Neural progenitor cell (in vitro differentiated cells): Measurements from ENCODE around the gene CFAP119. TPM values are rescaled to one million over a fixed set of nuclear protein-coding genes. Genes with fewer than 3 reads are reported as not detected.
A peak's percentile ranks its signal among the peaks of the same experiment; 100 is the strongest.

Experiments used
- DNase-seq: peaks from one replicate; pipeline ENCODE4 v3.0.0-alpha.2; 2016; ENCODE audit warnings: low spot score
- H2AFZ ChIP-seq: fragments of 200-600 bp; sonication (generic); replicated peaks from 2 replicates; pipeline ENCODE4 v1.6.1; 2016; ENCODE audit warnings: antibody characterized with exemption
- H3F3A ChIP-seq: fragments of 200-600 bp; sonication (generic); 2 replicates; pipeline ENCODE4 v1.6.1; 2016; ENCODE audit warnings: antibody characterized with exemption, low read depth
- H3K27ac ChIP-seq: fragments of 200-600 bp; sonication (generic); 2 replicates; pipeline ENCODE4 v1.5.1; 2016; ENCODE audit warnings: mild to moderate bottlenecking
- H3K27me3 ChIP-seq: fragments of 200-600 bp; sonication (generic); 2 replicates; pipeline ENCODE4 v1.6.1; 2016; ENCODE audit warnings: mild to moderate bottlenecking, moderate library complexity
- H3K36me3 ChIP-seq: fragments of 200-600 bp; sonication (generic); 2 replicates; pipeline ENCODE4 v1.5.1; 2016
- H3K4me1 ChIP-seq: fragments of 200-600 bp; sonication (generic); 2 replicates; pipeline ENCODE4 v1.6.1; 2016; ENCODE audit warnings: mixed run types
- H3K4me2 ChIP-seq: fragments of 200-600 bp; sonication (generic); 2 replicates; pipeline ENCODE4 v1.6.1; 2016
- H3K4me3 ChIP-seq: fragments of 200-600 bp; sonication (generic); 2 replicates; pipeline ENCODE4 v1.5.1; 2016
- H3K79me2 ChIP-seq: fragments of 200-600 bp; sonication (generic); 2 replicates; pipeline ENCODE4 v1.6.1; 2016; ENCODE audit warnings: low read depth
- H3K9ac ChIP-seq: fragments of 200-600 bp; sonication (generic); 2 replicates; pipeline ENCODE4 v1.6.1; 2016
- H3K9me3 ChIP-seq: fragments of 200-600 bp; sonication (generic); 2 replicates; pipeline ENCODE4 v1.5.1; 2016; ENCODE audit warnings: low read depth
- H4K20me1 ChIP-seq: fragments of 200-600 bp; sonication (generic); 2 replicates; pipeline ENCODE4 v1.6.1; 2016; ENCODE audit warnings: low read depth
- H3K27ac Mint-ChIP-seq: 3 replicates; pipeline ENCODE4 v1.8.0; 2021; ENCODE audit warnings: mixed read lengths
- H3K27me3 Mint-ChIP-seq: 2 replicates; pipeline ENCODE4 v1.8.0; 2022; ENCODE audit warnings: low read depth, mild to moderate bottlenecking, inconsistent platforms, moderate library complexity, mixed read lengths; ENCODE audit not compliant: insufficient read depth
- H3K36me3 Mint-ChIP-seq: 3 replicates; pipeline ENCODE4 v1.8.0; 2021; ENCODE audit warnings: mixed read lengths
- H3K4me1 Mint-ChIP-seq: 3 replicates; pipeline ENCODE4 v1.8.0; 2021; ENCODE audit warnings: mixed read lengths
- H3K4me3 Mint-ChIP-seq: 3 replicates; pipeline ENCODE4 v1.8.0; 2021; ENCODE audit warnings: mild to moderate bottlenecking, moderate library complexity, mixed read lengths
- H3K9me3 Mint-ChIP-seq: 3 replicates; pipeline ENCODE4 v1.8.0; 2020; ENCODE audit warnings: mixed read lengths
- CTCF ChIP-seq: fragments of 200-600 bp; sonication (generic); IDR thresholded peaks from 2 replicates; pipeline ENCODE4 v1.5.1; 2017; ENCODE audit warnings: antibody characterized with exemption, mild to moderate bottlenecking
- EZH2 ChIP-seq: fragments of 200-600 bp; sonication (generic); IDR thresholded peaks from 2 replicates; pipeline ENCODE4 v1.6.1; 2017; ENCODE audit warnings: antibody characterized with exemption, mild to moderate bottlenecking, moderate library complexity
- EZH2phosphoT487 ChIP-seq: fragments of 200-600 bp; sonication (generic); IDR thresholded peaks from 2 replicates; pipeline ENCODE4 v1.6.1; 2017; ENCODE audit warnings: antibody characterized with exemption
- total RNA-seq: library from RNA; depleted of rRNA; stranded (reverse); fragments of >200 nt; gene quantifications from 2 replicates; pipeline ENCODE4 v1.2.3, GENCODE V29; 2015; ENCODE audit warnings: low replicate concordance

Gene CFAP119
- total RNA-seq, 1 donor from 2014 or later: 0.56 TPM

- H3K4me1 ChIP-seq: peaks cover 15% of the 10 kb centered on the region
- peak overlapping the region; percentile 50 for H3K27ac Mint-ChIP-seq
- no peak overlapping the region for H3K27ac ChIP-seq
- peak overlapping the region; percentile 70 for H3K4me3 Mint-ChIP-seq
- peaks cover 26% of the 10 kb centered on the region for H4K20me1 ChIP-seq
- H3K9ac ChIP-seq: no peak overlapping the region
- H3K27me3 Mint-ChIP-seq: peaks cover 12% of the 10 kb centered on the region
- peaks cover 12% of the 10 kb centered on the region for H3K36me3 ChIP-seq
- H3K4me2 ChIP-seq: no peak overlapping the region
- no peak overlapping the region for H2AFZ ChIP-seq
- H3K79me2 ChIP-seq: peaks cover 18% of the 10 kb centered on the region
- H3K27me3 ChIP-seq: no peaks in the 10 kb centered on the region
- H3K4me1 Mint-ChIP-seq: peaks cover 27% of the 10 kb centered on the region
- peaks cover 16% of the 10 kb centered on the region for H3F3A ChIP-seq
- H3K4me3 ChIP-seq: no peak overlapping the region
- no peak for TF ChIP-seq CTCF
- TF ChIP-seq EZH2phosphoT487: no peak
- no peak for TF ChIP-seq EZH2
- no peaks in the 10 kb centered on the region for H3K9me3 ChIP-seq
- peaks cover 22% of the 10 kb centered on the region for H3K36me3 Mint-ChIP-seq
- DNase-seq: no peak
- no peaks in the 10 kb centered on the region for H3K9me3 Mint-ChIP-seq
These were observed 2.8 kb downstream of the CFAP119 start for GRCh38 chr16:30758988-30759491.

GRCh38 chr16:30757316-30757715 is 4.5 kb downstream of the CFAP119 start:
- Histone ChIP-seq H3K36me3 (no peaks in the 10 kb centered on the region), H4K20me1 (peaks cover 10% of the 10 kb centered on the region), H3K4me1 (peaks cover 5% of the 10 kb centered on the region), H3K4me3 (no peak overlapping the region), H3K9me3 (no peaks in the 10 kb centered on the region), H3K27me3 (no peaks in the 10 kb centered on the region), H3F3A (peaks cover 16% of the 10 kb centered on the region), H3K4me2 (no peak overlapping the region), H3K27ac (no peak overlapping the region), H3K9ac (no peak overlapping the region), H3K79me2 (peaks cover under 1% of the 10 kb centered on the region), H2AFZ (no peak overlapping the region)
- Mint-ChIP-seq H3K27ac (no peak overlapping the region), H3K4me3 (no peak overlapping the region), H3K36me3 (peaks cover 10% of the 10 kb centered on the region), H3K27me3 (peaks cover 11% of the 10 kb centered on the region), H3K9me3 (no peaks in the 10 kb centered on the region), H3K4me1 (peaks cover 13% of the 10 kb centered on the region)
- DNase-seq: no peak
- no peak for TF ChIP-seq EZH2phosphoT487
- no peak for TF ChIP-seq EZH2
- TF ChIP-seq CTCF: no peak

GRCh38 chr16:30756781-30757100 is 5.1 kb downstream of the CFAP119 start:
- TF ChIP-seq EZH2 (no peak), CTCF (no peak), EZH2phosphoT487 (no peak)
- H3K27me3 ChIP-seq: no peaks in the 10 kb centered on the region

More at GRCh38 chr16:30756781-30757100, 5.1 kb downstream of the CFAP119 start:
- Mint-ChIP-seq H3K4me3 (no peak overlapping the region), H3K27me3 (peaks cover 11% of the 10 kb centered on the region), H3K9me3 (no peaks in the 10 kb centered on the region), H3K4me1 (peaks cover 13% of the 10 kb centered on the region), H3K36me3 (peaks cover 10% of the 10 kb centered on the region), H3K27ac (no peak overlapping the region)
- Histone ChIP-seq H3K36me3 (no peaks in the 10 kb centered on the region), H4K20me1 (peaks cover 10% of the 10 kb centered on the region), H3K4me3 (no peak overlapping the region), H3K4me1 (peaks cover 5% of the 10 kb centered on the region), H3K27ac (no peak overlapping the region), H2AFZ (no peak overlapping the region), H3F3A (peaks cover 14% of the 10 kb centered on the region), H3K9ac (no peak overlapping the region), H3K79me2 (no peaks in the 10 kb centered on the region), H3K4me2 (no peak overlapping the region), H3K9me3 (no peaks in the 10 kb centered on the region)
- DNase-seq: no peak
